ENCODE data around the gene TAL1. TPM values are rescaled to one million over a fixed set of nuclear protein-coding genes. Genes with fewer than 3 reads are reported as not detected.
A peak's percentile ranks its signal among the peaks of the same experiment; 100 is the strongest.

The TAL1 gene
- total and polyA plus RNA-seq, 2 of the 8 experiments (the other 6 are each of a cell fraction or from before 2014, with no cell fraction given), result 0.09 to 0.15 TPM

- TF ChIP-seq CHD7 (IDR thresholded peaks at IDR 0.05; ENCODE audit: insufficient replicate concordance, low read length) (no peak), EZH2 (IDR thresholded peaks at IDR 0.05; ENCODE audit: low read depth, low read length, severe bottlenecking) (peak; percentile 98), KDM4A (IDR thresholded peaks at IDR 0.05; ENCODE audit: low read depth, low read length, severe bottlenecking) (no peak), FOSL1 (IDR thresholded peaks at IDR 0.05; ENCODE audit: insufficient read depth, low read depth, low read length) (no peak), BACH1 (IDR thresholded peaks at IDR 0.05; ENCODE audit: low read length) (no peak), RXRA (IDR thresholded peaks at IDR 0.05; ENCODE audit: insufficient read depth, low read depth, low read length) (no peak), SAP30 (IDR thresholded peaks at IDR 0.05; ENCODE audit: insufficient read depth, insufficient replicate concordance, low read length) (no peak), MAX (IDR thresholded peaks at IDR 0.05) (no peak)
These were observed 5.7 kb downstream of the TAL1 start (continued) for GRCh38 chr1:47226121-47226838.

All from H1 (cell line).